Measurements from ENCODE around the gene WWOX.

The WWOX gene

GRCh38 chr16:78936060-78936459 is 836.6 kb downstream of the WWOX start:
- no peak for DNase-seq

- DNase-seq: no peak
Measured at GRCh38 chr16:78939597-78939996, 840.1 kb downstream of the WWOX start.

DNA sequence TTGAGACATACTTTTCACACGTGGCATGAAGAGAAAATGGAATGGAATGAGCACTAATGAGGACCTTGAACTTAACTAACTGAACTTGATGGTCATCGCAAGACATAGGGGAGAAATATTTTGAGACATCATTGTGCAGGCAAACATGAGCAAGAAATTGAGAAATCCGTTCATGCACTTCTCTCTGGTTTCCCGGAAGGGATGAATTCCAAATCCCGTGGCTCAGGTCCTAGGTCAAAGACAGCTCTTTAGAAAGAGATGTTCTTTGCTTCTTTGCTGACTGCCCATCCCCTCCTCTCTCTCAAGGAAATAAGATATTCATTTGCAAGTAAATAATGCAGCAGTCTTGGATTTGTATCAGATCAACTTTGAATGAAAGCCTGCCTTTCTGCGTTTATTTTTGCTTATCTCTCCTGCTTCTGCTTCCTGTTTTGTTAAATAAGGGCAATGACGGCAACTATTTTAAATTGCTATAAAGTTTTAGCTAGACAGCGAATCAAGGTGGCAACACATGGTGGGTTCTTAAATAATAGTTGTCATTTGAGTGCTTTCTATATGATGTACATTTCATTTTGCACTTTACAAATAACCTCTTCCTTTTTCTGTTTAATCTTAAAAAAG is 843.3 kb downstream of the WWOX start:
- DNase-seq: no peak

GRCh38 chr16:78945336-78945735 is 845.9 kb downstream of the WWOX start:
- no peak for DNase-seq

DNA sequence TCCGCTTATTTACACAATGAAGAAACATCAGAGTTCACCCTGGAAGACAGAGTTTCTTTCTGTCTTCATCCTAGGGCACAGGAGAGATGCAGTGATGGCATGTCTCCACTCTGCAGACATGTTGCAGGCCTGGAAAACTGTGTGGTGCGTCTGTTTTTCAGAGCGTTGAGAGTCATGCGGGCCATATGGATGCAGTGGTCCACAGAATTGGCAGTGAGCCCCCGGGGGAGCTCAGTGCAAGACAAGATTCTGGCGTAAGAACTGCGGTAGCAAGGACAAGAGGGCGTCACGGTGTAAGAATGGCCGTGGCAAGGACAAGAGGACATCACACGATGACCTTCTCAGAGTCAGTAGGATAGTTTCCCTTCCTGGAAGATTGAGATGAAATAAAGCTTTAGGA is 847.1 kb downstream of the WWOX start:
- DNase-seq: no peak

GRCh38 chr16:78950768-78951167 is 851.3 kb downstream of the WWOX start:
- DNase-seq: no peak

- DNase-seq: no peak
Measured at GRCh38 chr16:78952630-78953029, 853.2 kb downstream of the WWOX start.

DNA sequence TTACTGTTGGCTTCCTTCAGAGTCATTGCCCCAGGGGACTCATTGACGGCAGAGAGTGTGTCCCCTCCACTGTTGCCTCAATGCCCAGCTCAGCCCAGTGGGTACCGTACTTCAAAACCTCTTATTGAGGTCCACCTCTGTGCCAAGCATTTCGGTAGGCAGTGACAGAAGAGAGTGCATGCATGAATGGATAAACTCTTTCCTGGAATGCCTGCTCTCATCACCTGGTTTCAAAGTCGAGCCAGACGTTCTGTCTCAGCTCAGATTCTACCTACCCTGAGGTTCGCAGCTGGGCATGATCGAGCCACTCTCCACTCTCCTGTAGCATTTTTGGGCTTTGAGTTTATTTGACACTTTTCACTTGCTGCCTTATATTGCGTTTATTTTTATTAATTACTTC is 854.1 kb downstream of the WWOX start:
- DNase-seq: no peak

DNA sequence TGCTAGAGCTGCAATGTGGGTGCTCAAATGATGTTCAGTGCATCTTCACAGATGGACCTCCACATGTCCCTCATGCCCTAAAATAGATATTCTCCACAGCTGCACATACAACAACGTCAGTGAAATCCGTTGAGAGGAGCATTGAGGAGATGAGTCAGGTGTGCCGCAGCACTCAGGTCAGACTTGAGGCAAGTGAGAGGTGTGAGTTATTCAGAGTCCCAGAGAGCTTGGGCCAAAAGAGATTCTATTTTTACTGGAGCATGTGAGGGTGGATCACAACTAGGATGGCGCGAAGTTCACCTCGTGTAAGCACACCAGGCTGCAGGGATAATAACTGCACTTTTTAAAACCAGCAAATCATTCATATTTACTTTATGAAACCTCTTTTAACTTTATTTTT is 855.8 kb downstream of the WWOX start:
- DNase-seq: no peak

DNA sequence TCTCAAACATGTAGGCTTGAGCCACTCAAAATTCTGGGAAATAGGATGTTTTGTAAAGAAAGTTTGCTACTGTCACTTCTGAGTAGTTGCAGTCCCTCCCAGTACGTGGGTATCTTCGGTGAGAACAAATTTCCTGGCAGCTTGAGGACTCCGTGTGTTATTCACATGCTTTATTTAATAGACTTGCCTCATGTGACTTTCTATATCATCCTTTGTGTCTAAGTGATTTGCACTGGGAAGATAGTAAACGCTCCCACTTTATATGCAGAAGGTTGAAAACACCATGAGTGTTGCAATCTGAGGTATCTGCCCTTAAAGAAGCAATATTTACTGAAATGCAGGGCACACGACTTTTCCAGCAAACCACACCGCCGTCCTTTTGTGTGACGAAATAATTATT is 857.4 kb downstream of the WWOX start:
- DNase-seq: no peak

- peak; percentile 17 to 34 for DNase-seq
Measured at GRCh38 chr16:78957317-78958100, 858.1 kb downstream of the WWOX start.

DNA sequence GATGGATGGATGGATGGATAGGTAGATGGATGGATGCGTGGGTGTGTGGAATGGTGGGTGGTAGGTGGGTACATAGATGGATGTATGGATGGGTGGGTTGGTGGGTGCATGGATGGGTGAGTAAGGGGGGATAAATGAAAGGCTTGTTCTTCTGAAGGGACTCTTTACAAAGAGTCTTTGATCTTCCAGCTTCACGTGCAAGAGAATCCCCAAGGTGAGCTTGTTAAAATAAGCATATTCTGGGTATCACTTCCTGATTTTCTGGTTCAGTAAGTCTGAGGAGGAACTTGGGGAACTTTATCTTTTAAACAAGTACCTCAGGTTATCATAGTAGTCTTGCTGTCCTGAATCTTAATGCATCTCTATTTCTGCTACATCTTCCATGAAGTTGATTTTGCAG is 862.0 kb downstream of the WWOX start:
- DNase-seq: no peak

GRCh38 chr16:78962457-78962929 is 863.0 kb downstream of the WWOX start:
- DNase-seq: no peak

- DNase-seq: no peak
Measured at GRCh38 chr16:78967948-78968347, 868.5 kb downstream of the WWOX start.

GRCh38 chr16:78969721-78970120 is 870.3 kb downstream of the WWOX start:
- DNase-seq: no peak

- DNase-seq: no peak
Measured at GRCh38 chr16:78970650-78971049, 871.2 kb downstream of the WWOX start.

DNA sequence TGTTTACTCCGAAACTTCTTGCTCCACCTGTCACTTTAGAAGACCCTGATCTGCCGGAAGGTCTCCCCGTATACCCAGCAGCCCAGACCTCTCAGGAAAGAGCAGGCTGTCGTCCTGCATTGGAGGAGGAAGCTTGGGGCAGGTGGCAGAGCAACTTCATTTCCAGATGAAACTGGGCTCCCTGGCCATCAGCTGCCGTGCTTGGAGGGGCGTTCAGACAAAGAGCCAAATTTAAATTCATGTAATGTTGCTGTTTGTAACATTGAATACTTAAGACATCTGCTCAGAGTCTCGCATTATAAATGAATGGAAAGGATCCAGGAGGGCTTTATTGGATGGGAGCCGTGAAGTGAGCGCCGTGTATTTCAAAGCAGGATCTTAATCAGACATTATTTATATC is 872.6 kb downstream of the WWOX start:
- no peak for DNase-seq

DNA sequence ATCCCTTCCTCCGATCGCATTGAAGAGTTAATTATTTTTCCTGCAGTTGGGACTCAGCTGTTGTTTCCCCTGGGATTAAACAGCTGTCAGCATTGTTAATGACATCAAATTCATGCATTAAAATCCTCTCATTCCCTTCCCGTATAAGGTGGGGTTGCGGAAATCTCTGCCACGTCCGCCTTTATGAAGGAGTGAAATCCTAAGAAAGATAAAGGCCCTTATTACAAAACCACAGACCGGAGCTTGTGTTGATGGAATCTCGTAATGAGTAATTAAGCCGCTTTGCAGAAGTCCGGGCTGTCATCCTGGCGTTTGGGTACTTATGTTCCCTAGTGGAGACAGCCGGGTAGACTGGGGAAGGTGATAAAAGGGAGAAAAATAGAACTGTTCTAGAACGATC is 873.5 kb downstream of the WWOX start:
- no peak for DNase-seq

- DNase-seq: peak; percentile 11 to 25
Measured at GRCh38 chr16:78976212-78976611, 876.8 kb downstream of the WWOX start.

DNA sequence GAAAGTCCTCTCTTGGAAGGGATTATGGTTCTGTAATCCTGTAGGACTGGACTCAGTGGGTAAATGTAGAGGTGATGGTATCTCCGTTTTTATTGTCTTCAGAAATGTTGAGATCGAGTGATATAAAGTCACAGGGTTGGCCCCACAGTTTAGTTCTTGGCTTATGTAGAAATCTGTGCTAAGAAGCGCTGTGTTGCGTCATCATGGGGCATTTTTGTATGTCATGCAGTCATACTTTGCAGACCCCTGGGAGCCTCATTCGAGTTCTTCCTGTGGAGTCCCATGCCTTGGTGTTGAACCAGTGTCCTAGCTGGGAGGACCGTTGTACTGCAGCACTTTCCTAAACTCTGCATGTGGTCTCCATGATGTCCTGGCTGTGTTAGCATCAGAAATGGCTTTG is 881.4 kb downstream of the WWOX start:
- no peak for DNase-seq

- no peak for DNase-seq
Measured at GRCh38 chr16:78982096-78982744, 882.8 kb downstream of the WWOX start.

DNA sequence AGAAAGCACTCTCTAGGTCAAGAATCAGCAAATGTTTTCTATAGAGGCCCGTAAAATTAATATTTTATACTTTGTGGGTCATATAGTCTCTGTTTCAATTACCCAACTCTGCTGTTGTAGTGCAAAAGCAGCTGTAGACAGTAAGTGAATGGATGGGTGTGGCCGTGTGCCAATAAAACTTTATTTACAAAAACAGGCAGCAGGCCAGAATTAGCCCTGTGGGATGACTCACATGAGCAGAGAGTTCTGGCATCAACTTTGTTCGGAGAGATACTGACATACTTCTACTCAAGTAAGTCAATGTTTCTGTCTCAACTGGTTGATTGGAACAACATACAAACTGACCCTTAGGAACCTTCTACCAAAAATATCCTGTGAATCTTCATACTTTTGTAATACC is 884.9 kb downstream of the WWOX start:
- DNase-seq: no peak

DNA sequence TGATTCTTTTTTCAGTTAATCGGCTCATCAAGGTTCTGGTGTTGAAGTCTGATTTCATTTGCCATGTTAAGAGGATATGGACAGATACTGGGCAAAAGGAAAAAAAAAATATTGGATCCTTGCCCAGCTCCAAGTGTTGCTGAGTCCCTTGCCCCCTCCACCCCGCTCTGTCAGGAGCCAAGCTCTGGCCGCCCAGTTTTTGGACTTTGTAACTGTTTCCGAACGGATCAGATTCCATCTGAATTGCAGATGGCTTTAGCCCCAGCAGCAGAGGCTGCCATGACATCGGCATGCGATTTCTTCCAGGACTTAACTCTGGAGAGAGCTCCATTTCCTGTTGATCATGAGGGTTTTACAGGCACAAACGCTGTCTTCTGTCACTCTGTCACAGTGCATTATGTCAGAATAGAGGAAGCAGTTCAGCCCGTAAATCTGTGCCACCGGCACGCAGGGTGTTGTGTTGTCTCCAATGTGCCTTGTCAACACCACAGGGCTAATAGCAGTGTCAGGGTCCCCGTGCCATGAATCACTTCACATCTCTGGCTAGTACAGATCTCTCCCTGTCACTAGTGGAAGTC is 885.5 kb downstream of the WWOX start:
- DNase-seq: no peak
